ENCODE data around the gene ZNF438. TPM values are rescaled to one million over a fixed set of nuclear protein-coding genes. Genes with fewer than 3 reads are reported as not detected.
A peak's percentile ranks its signal among the peaks of the same experiment; 100 is the strongest.

ZNF438 gene
- total and polyA plus RNA-seq, 3 experiments from 2014 or later: 2.9 to 4.2 (median 3.9) TPM

- H3K4me1 ChIP-seq (ENCODE audit: insufficient read depth, low read length): peaks cover 4% of the 10 kb centered on the region
- no peaks in the 10 kb centered on the region for H3K27me3 Mint-ChIP-seq
- POLR2A ChIA-PET: no interaction called here
- H3K4me3 Mint-ChIP-seq: no peak overlapping the region
- H3K4me3 ChIP-seq (ENCODE audit: low read length): no peak overlapping the region
- H3K4me1 Mint-ChIP-seq: peaks cover 25 to 32% (median 30%) of the 10 kb centered on the region in 3 donors
- H3K27ac ChIP-seq (ENCODE audit: low read depth, low read length): no peak overlapping the region
- peaks cover 0 to 9% (median 2%) of the 10 kb centered on the region in 5 donors for H3K9me3 Mint-ChIP-seq
- peaks cover 2 to 24% (median 3%) of the 10 kb centered on the region in 3 donors for H3K36me3 Mint-ChIP-seq
- CTCF ChIA-PET: interaction anchor here (1.0 to 2.3 kb wide), 3 partner anchors 9 to 37 kb away, joined by 3 to 7 read pairs (median 3); partner anchors contain the start of gene ZNF438
- H3K9me3 ChIP-seq (ENCODE audit: low read length): no peaks in the 10 kb centered on the region
- H3K27me3 ChIP-seq (ENCODE audit: insufficient read depth, low read length, poor library complexity, severe bottlenecking): no peaks in the 10 kb centered on the region
- H3K36me3 ChIP-seq (ENCODE audit: insufficient read depth, low read length): no peaks in the 10 kb centered on the region
- no peak for DNase-seq
- H3K27ac Mint-ChIP-seq: no peak overlapping the region
Measured at GRCh38 chr10:30995081-30995770, 36.4 kb downstream of the ZNF438 start.

- ChIA-PET CTCF (interaction anchor here (1.3 kb wide), 1 partner anchor 17 kb away, joined by 3 read pairs; no protein-coding TSS in a partner anchor), POLR2A (no interaction called here)
- Mint-ChIP-seq H3K9me3 (peaks cover 0 to 9% (median 2%) of the 10 kb centered on the region in 5 donors), H3K36me3 (peaks cover 2 to 22% (median 3%) of the 10 kb centered on the region in 3 donors), H3K4me1 (peaks cover 12 to 18% (median 14%) of the 10 kb centered on the region in 3 donors), H3K4me3 (no peak overlapping the region), H3K27ac (no peak overlapping the region), H3K27me3 (no peaks in the 10 kb centered on the region)
- no peaks in the 10 kb centered on the region for H3K9me3 ChIP-seq (ENCODE audit: low read length)
- DNase-seq: no peak
- no peak overlapping the region for H3K27ac ChIP-seq (ENCODE audit: low read depth, low read length)
- peaks cover 4% of the 10 kb centered on the region for H3K4me1 ChIP-seq (ENCODE audit: insufficient read depth, low read length)
- no peak overlapping the region for H3K4me3 ChIP-seq (ENCODE audit: low read length)
- H3K27me3 ChIP-seq (ENCODE audit: insufficient read depth, low read length, poor library complexity, severe bottlenecking): no peaks in the 10 kb centered on the region
- H3K36me3 ChIP-seq (ENCODE audit: insufficient read depth, low read length): no peaks in the 10 kb centered on the region
Measured at GRCh38 chr10:30993155-30993554, 38.5 kb downstream of the ZNF438 start.

- no peak for DNase-seq
- no peaks in the 10 kb centered on the region for H3K27me3 ChIP-seq (ENCODE audit: insufficient read depth, low read length, poor library complexity, severe bottlenecking)
- ChIA-PET POLR2A (no interaction called here), CTCF (interaction anchor here (1.3 kb wide), 1 partner anchor 18 kb away, joined by 3 read pairs; no protein-coding TSS in a partner anchor)
- no peak overlapping the region for H3K4me3 ChIP-seq (ENCODE audit: low read length)
- H3K36me3 ChIP-seq (ENCODE audit: insufficient read depth, low read length): no peaks in the 10 kb centered on the region
- H3K27ac ChIP-seq (ENCODE audit: low read depth, low read length): no peak overlapping the region
- no peak overlapping the region for H3K4me3 Mint-ChIP-seq
- H3K4me1 Mint-ChIP-seq: peaks cover 9 to 13% (median 10%) of the 10 kb centered on the region in 3 donors
- no peaks in the 10 kb centered on the region for H3K27me3 Mint-ChIP-seq
- H3K36me3 Mint-ChIP-seq: peaks cover 2 to 22% (median 3%) of the 10 kb centered on the region in 3 donors
- H3K27ac Mint-ChIP-seq: no peak overlapping the region
- no peaks in the 10 kb centered on the region for H3K9me3 ChIP-seq (ENCODE audit: low read length)
- H3K4me1 ChIP-seq (ENCODE audit: insufficient read depth, low read length): peaks cover under 1% of the 10 kb centered on the region
- peaks cover 0 to 9% (median 2%) of the 10 kb centered on the region in 5 donors for H3K9me3 Mint-ChIP-seq
Measured at GRCh38 chr10:30992681-30993080, 39.0 kb downstream of the ZNF438 start.

- Histone ChIP-seq H3K4me1 (ENCODE audit: insufficient read depth, low read length) (no peaks in the 10 kb centered on the region), H3K27ac (ENCODE audit: low read depth, low read length) (no peak overlapping the region), H3K36me3 (ENCODE audit: insufficient read depth, low read length) (no peaks in the 10 kb centered on the region), H3K9me3 (ENCODE audit: low read length) (no peaks in the 10 kb centered on the region), H3K27me3 (ENCODE audit: insufficient read depth, low read length, poor library complexity, severe bottlenecking) (no peaks in the 10 kb centered on the region), H3K4me3 (ENCODE audit: low read length) (no peak overlapping the region)
- H3K27me3 Mint-ChIP-seq: no peaks in the 10 kb centered on the region
- no peak for DNase-seq
- peaks cover 2 to 25% (median 3%) of the 10 kb centered on the region in 3 donors for H3K36me3 Mint-ChIP-seq
- CTCF ChIA-PET: no interaction called here
- POLR2A ChIA-PET: no interaction called here
- H3K4me3 Mint-ChIP-seq: no peak overlapping the region
- H3K4me1 Mint-ChIP-seq: peaks cover 1 to 5% (median 3%) of the 10 kb centered on the region in 3 donors
- peaks cover 0 to 9% (median 2%) of the 10 kb centered on the region in 5 donors for H3K9me3 Mint-ChIP-seq
- no peak overlapping the region for H3K27ac Mint-ChIP-seq
Measured at GRCh38 chr10:30991647-30992011, 40.0 kb downstream of the ZNF438 start.

- peak overlapping the region in 1 of 8 donors; percentile 68 for H3K27ac Mint-ChIP-seq
- ChIA-PET POLR2A (no interaction called here), CTCF (no interaction called here)
- Histone ChIP-seq H3K27ac (ENCODE audit: low read depth, low read length) (no peak overlapping the region), H3K4me3 (ENCODE audit: low read length) (no peak overlapping the region), H3K4me1 (ENCODE audit: insufficient read depth, low read length) (no peaks in the 10 kb centered on the region), H3K36me3 (ENCODE audit: insufficient read depth, low read length) (no peaks in the 10 kb centered on the region), H3K9me3 (ENCODE audit: low read length) (no peaks in the 10 kb centered on the region), H3K27me3 (ENCODE audit: insufficient read depth, low read length, poor library complexity, severe bottlenecking) (no peaks in the 10 kb centered on the region)
- DNase-seq: no peak
- H3K36me3 Mint-ChIP-seq: peaks cover 2 to 25% (median 3%) of the 10 kb centered on the region in 3 donors
- H3K4me1 Mint-ChIP-seq: peaks cover 0 to under 1% (median 0%) of the 10 kb centered on the region in 3 donors
- H3K9me3 Mint-ChIP-seq: peaks cover 0 to 9% (median 2%) of the 10 kb centered on the region in 5 donors
- H3K27me3 Mint-ChIP-seq: no peaks in the 10 kb centered on the region
- no peak overlapping the region for H3K4me3 Mint-ChIP-seq
Measured at GRCh38 chr10:30990971-30991646, 40.6 kb downstream of the ZNF438 start.

- CTCF ChIA-PET: interaction anchor here (0.6 kb wide), 1 partner anchor 407 kb away, joined by 3 read pairs; no protein-coding TSS in a partner anchor
- H3K4me3 Mint-ChIP-seq: no peak overlapping the region
- peaks cover 0 to 6% (median 2%) of the 10 kb centered on the region in 5 donors for H3K9me3 Mint-ChIP-seq
- POLR2A ChIA-PET: no interaction called here
- DNase-seq: no peak
- Histone ChIP-seq H3K27me3 (ENCODE audit: insufficient read depth, low read length, poor library complexity, severe bottlenecking) (no peaks in the 10 kb centered on the region), H3K36me3 (ENCODE audit: insufficient read depth, low read length) (no peaks in the 10 kb centered on the region), H3K27ac (ENCODE audit: low read depth, low read length) (no peak overlapping the region), H3K4me3 (ENCODE audit: low read length) (no peak overlapping the region), H3K4me1 (ENCODE audit: insufficient read depth, low read length) (no peaks in the 10 kb centered on the region), H3K9me3 (ENCODE audit: low read length) (no peaks in the 10 kb centered on the region)
- H3K27me3 Mint-ChIP-seq: no peaks in the 10 kb centered on the region
- H3K27ac Mint-ChIP-seq: no peak overlapping the region
- H3K4me1 Mint-ChIP-seq: peaks cover 0 to 2% (median 0%) of the 10 kb centered on the region in 3 donors
- H3K36me3 Mint-ChIP-seq: peaks cover 2 to 20% (median 3%) of the 10 kb centered on the region in 3 donors
Measured at GRCh38 chr10:30990351-30990750, 41.3 kb downstream of the ZNF438 start.

- Histone ChIP-seq H3K4me3 (ENCODE audit: low read length) (no peak overlapping the region), H3K27ac (ENCODE audit: low read depth, low read length) (no peak overlapping the region)
- CTCF ChIA-PET: no interaction called here
Measured at GRCh38 chr10:30988831-30989435, 42.7 kb downstream of the ZNF438 start.

GRCh38 chr10:30987463-30987862, 44.2 kb downstream of the ZNF438 start:
- Mint-ChIP-seq H3K36me3 (peaks cover 2 to 18% (median 6%) of the 10 kb centered on the region in 3 donors), H3K27me3 (no peaks in the 10 kb centered on the region), H3K4me3 (no peak overlapping the region), H3K4me1 (peaks cover 0 to 7% (median 2%) of the 10 kb centered on the region in 3 donors), H3K27ac (no peak overlapping the region), H3K9me3 (peaks cover 0 to 7% (median 0%) of the 10 kb centered on the region in 5 donors)
- no peak for DNase-seq
- Histone ChIP-seq H3K4me1 (ENCODE audit: insufficient read depth, low read length) (no peaks in the 10 kb centered on the region), H3K27me3 (ENCODE audit: insufficient read depth, low read length, poor library complexity, severe bottlenecking) (no peaks in the 10 kb centered on the region), H3K9me3 (ENCODE audit: low read length) (no peaks in the 10 kb centered on the region), H3K4me3 (ENCODE audit: low read length) (no peak overlapping the region), H3K27ac (ENCODE audit: low read depth, low read length) (no peak overlapping the region), H3K36me3 (ENCODE audit: insufficient read depth, low read length) (no peaks in the 10 kb centered on the region)
- ChIA-PET POLR2A (no interaction called here), CTCF (no interaction called here)

More at GRCh38 chr10:30988831-30989435, 42.7 kb downstream of the ZNF438 start:
- Mint-ChIP-seq H3K4me3 (no peak overlapping the region), H3K27ac (no peak overlapping the region), H3K9me3 (no peaks in the 10 kb centered on the region), H3K4me1 (peaks cover 0 to 2% (median 0%) of the 10 kb centered on the region in 3 donors), H3K27me3 (no peaks in the 10 kb centered on the region), H3K36me3 (peaks cover 0 to 10% (median 3%) of the 10 kb centered on the region in 3 donors)
- H3K9me3 ChIP-seq (ENCODE audit: low read length): no peaks in the 10 kb centered on the region
- no peaks in the 10 kb centered on the region for H3K4me1 ChIP-seq (ENCODE audit: insufficient read depth, low read length)
- no peaks in the 10 kb centered on the region for H3K36me3 ChIP-seq (ENCODE audit: insufficient read depth, low read length)
- no peak for DNase-seq
- POLR2A ChIA-PET: no interaction called here
- no peaks in the 10 kb centered on the region for H3K27me3 ChIP-seq (ENCODE audit: insufficient read depth, low read length, poor library complexity, severe bottlenecking)

Measured in CD8-positive, alpha-beta memory T cell (primary cell).